ENCODE measurements around the gene TSPYL1.

Gene TSPYL1

GRCh38 chr6:116265041-116265829, 14.5 kb downstream of the TSPYL1 start:
- no peak overlapping the region for H2BK120ac ChIP-seq (ENCODE audit: insufficient read depth, low read length, poor library complexity)
- no peak overlapping the region for H2BK5ac ChIP-seq (ENCODE audit: low read depth, low read length, poor library complexity)
- no peak overlapping the region for H3K18ac ChIP-seq (ENCODE audit: low read length)
- no peaks in the 10 kb centered on the region for H3K4me1 ChIP-seq (ENCODE audit: control insufficient read depth in 1 of 2, insufficient read depth in 2 of 2, low read length in 2 of 2)
- no peaks in the 10 kb centered on the region for H3K27me3 ChIP-seq (ENCODE audit: insufficient read depth, low read length)
- H3K9ac ChIP-seq (ENCODE audit: low read length), result no peak overlapping the region
- H3K36me3 ChIP-seq (ENCODE audit: control insufficient read depth in 1 of 2, insufficient read depth in 2 of 2, low read length in 2 of 2), result no peaks in the 10 kb centered on the region
- H3K4me3 ChIP-seq (ENCODE audit: low read depth, low read length), result no peak overlapping the region
- H4K8ac ChIP-seq (ENCODE audit: low read depth, low read length), result no peak overlapping the region
- WGBS (ENCODE audit: extremely low coverage, insufficient coverage, insufficient read length), result no CpG with 5 or more reads among the region's 4 CpGs
- H3K27ac ChIP-seq (ENCODE audit: low read depth, low read length), result no peak overlapping the region
- H3K79me2 ChIP-seq (ENCODE audit: control insufficient read depth, insufficient read depth, low read length, poor library complexity), result no peaks in the 10 kb centered on the region
- no peak overlapping the region for H3K4me2 ChIP-seq (ENCODE audit: low read length)
- DNase-seq, result no peak
- no peak overlapping the region for H2BK12ac ChIP-seq (ENCODE audit: low read length)
- no peak overlapping the region for H2AK5ac ChIP-seq (ENCODE audit: low read length)
- no peaks in the 10 kb centered on the region for H3K9me3 ChIP-seq (ENCODE audit: insufficient read depth, low read depth, low read length)
- H3K23ac ChIP-seq (ENCODE audit: low read length), result no peak overlapping the region
- H2AFZ ChIP-seq (ENCODE audit: insufficient read depth, low read length, poor library complexity), result no peak overlapping the region
- H4K12ac ChIP-seq (ENCODE audit: low read depth, low read length), result no peak overlapping the region
- H4K91ac ChIP-seq (ENCODE audit: low read depth, low read length), result no peak overlapping the region
- no peaks in the 10 kb centered on the region for H3K79me1 ChIP-seq (ENCODE audit: low read length)
- no peak overlapping the region for H3K14ac ChIP-seq (ENCODE audit: low read length)
- H3K4ac ChIP-seq (ENCODE audit: low read depth, low read length), result no peak overlapping the region

- Histone ChIP-seq H3K9me3 (ENCODE audit: insufficient read depth, low read depth, low read length) (peaks cover 4% of the 10 kb centered on the region), H3K79me2 (ENCODE audit: control insufficient read depth, insufficient read depth, low read length, poor library complexity) (no peaks in the 10 kb centered on the region), H3K36me3 (ENCODE audit: control insufficient read depth in 1 of 2, insufficient read depth in 2 of 2, low read length in 2 of 2) (peaks cover 0 to 4% of the 10 kb centered on the region in 2 experiments), H2AFZ (ENCODE audit: insufficient read depth, low read length, poor library complexity) (no peak overlapping the region), H2BK12ac (ENCODE audit: low read length) (no peak overlapping the region), H3K23ac (ENCODE audit: low read length) (no peak overlapping the region), H3K4me1 (ENCODE audit: control insufficient read depth in 1 of 2, insufficient read depth in 2 of 2, low read length in 2 of 2) (no peaks in the 10 kb centered on the region), H3K4me2 (ENCODE audit: low read length) (no peak overlapping the region), H3K79me1 (ENCODE audit: low read length) (no peaks in the 10 kb centered on the region), H3K18ac (ENCODE audit: low read length) (no peak overlapping the region), H3K9ac (ENCODE audit: low read length) (no peak overlapping the region), H4K91ac (ENCODE audit: low read depth, low read length) (no peak overlapping the region), H3K27ac (ENCODE audit: low read depth, low read length) (no peak overlapping the region), H2BK120ac (ENCODE audit: insufficient read depth, low read length, poor library complexity) (no peak overlapping the region), H4K12ac (ENCODE audit: low read depth, low read length) (no peak overlapping the region), H2BK5ac (ENCODE audit: low read depth, low read length, poor library complexity) (no peak overlapping the region), H4K8ac (ENCODE audit: low read depth, low read length) (no peak overlapping the region), H3K27me3 (ENCODE audit: insufficient read depth, low read length) (no peaks in the 10 kb centered on the region), H3K4me3 (ENCODE audit: low read depth, low read length) (no peak overlapping the region), H3K4ac (ENCODE audit: low read depth, low read length) (no peak overlapping the region), H3K14ac (ENCODE audit: low read length) (no peak overlapping the region), H2AK5ac (ENCODE audit: low read length) (no peak overlapping the region)
- DNase-seq, result no peak
- WGBS (ENCODE audit: extremely low coverage, insufficient coverage, insufficient read length), result no CpG with 5 or more reads among the region's 1 CpG
Measured at GRCh38 chr6:116263353-116263752, 16.4 kb downstream of the TSPYL1 start.

- H4K12ac ChIP-seq (ENCODE audit: low read depth, low read length), result no peak overlapping the region
- no CpG with 5 or more reads among the region's 18 CpGs for WGBS (ENCODE audit: extremely low coverage, insufficient coverage, insufficient read length)
- no peaks in the 10 kb centered on the region for H3K27me3 ChIP-seq (ENCODE audit: insufficient read depth, low read length)
- no peak for DNase-seq
- peaks cover 5% of the 10 kb centered on the region for H3K9me3 ChIP-seq (ENCODE audit: insufficient read depth, low read depth, low read length)
- no peak overlapping the region for H2BK12ac ChIP-seq (ENCODE audit: low read length)
- no peak overlapping the region for H3K23ac ChIP-seq (ENCODE audit: low read length)
- peaks cover 0 to 4% of the 10 kb centered on the region in 2 experiments for H3K36me3 ChIP-seq (ENCODE audit: control insufficient read depth in 1 of 2, insufficient read depth in 2 of 2, low read length in 2 of 2)
- H3K9ac ChIP-seq (ENCODE audit: low read length), result no peak overlapping the region
- no peak overlapping the region for H3K4me3 ChIP-seq (ENCODE audit: low read depth, low read length)
- H2AK5ac ChIP-seq (ENCODE audit: low read length), result no peak overlapping the region
- no peak overlapping the region for H3K4ac ChIP-seq (ENCODE audit: low read depth, low read length)
- no peak overlapping the region for H2BK120ac ChIP-seq (ENCODE audit: insufficient read depth, low read length, poor library complexity)
- no peak overlapping the region for H2BK5ac ChIP-seq (ENCODE audit: low read depth, low read length, poor library complexity)
- H3K4me1 ChIP-seq (ENCODE audit: control insufficient read depth in 1 of 2, insufficient read depth in 2 of 2, low read length in 2 of 2), result no peaks in the 10 kb centered on the region
- H3K27ac ChIP-seq (ENCODE audit: low read depth, low read length), result no peak overlapping the region
- H4K8ac ChIP-seq (ENCODE audit: low read depth, low read length), result no peak overlapping the region
- peaks cover 2% of the 10 kb centered on the region for H3K79me2 ChIP-seq (ENCODE audit: control insufficient read depth, insufficient read depth, low read length, poor library complexity)
- no peak overlapping the region for H4K91ac ChIP-seq (ENCODE audit: low read depth, low read length)
- peaks cover 3% of the 10 kb centered on the region for H3K79me1 ChIP-seq (ENCODE audit: low read length)
- H3K4me2 ChIP-seq (ENCODE audit: low read length), result no peak overlapping the region
- H3K14ac ChIP-seq (ENCODE audit: low read length), result no peak overlapping the region
- H2AFZ ChIP-seq (ENCODE audit: insufficient read depth, low read length, poor library complexity), result no peak overlapping the region
- H3K18ac ChIP-seq (ENCODE audit: low read length), result no peak overlapping the region
Measured at GRCh38 chr6:116258520-116258919, 21.2 kb downstream of the TSPYL1 start.

GRCh38 chr6:116256694-116257093, 23.0 kb downstream of the TSPYL1 start:
- Histone ChIP-seq H3K23ac (ENCODE audit: low read length) (no peak overlapping the region), H3K4me2 (ENCODE audit: low read length) (no peak overlapping the region), H3K18ac (ENCODE audit: low read length) (no peak overlapping the region), H4K8ac (ENCODE audit: low read depth, low read length) (no peak overlapping the region), H3K9me3 (ENCODE audit: insufficient read depth, low read depth, low read length) (peaks cover 5% of the 10 kb centered on the region), H2BK12ac (ENCODE audit: low read length) (no peak overlapping the region), H3K14ac (ENCODE audit: low read length) (no peak overlapping the region), H2BK120ac (ENCODE audit: insufficient read depth, low read length, poor library complexity) (no peak overlapping the region), H4K91ac (ENCODE audit: low read depth, low read length) (no peak overlapping the region), H3K9ac (ENCODE audit: low read length) (no peak overlapping the region), H3K27ac (ENCODE audit: low read depth, low read length) (no peak overlapping the region), H3K4me3 (ENCODE audit: low read depth, low read length) (no peak overlapping the region), H3K79me2 (ENCODE audit: control insufficient read depth, insufficient read depth, low read length, poor library complexity) (peaks cover 9% of the 10 kb centered on the region), H3K4ac (ENCODE audit: low read depth, low read length) (no peak overlapping the region), H2AFZ (ENCODE audit: insufficient read depth, low read length, poor library complexity) (no peak overlapping the region), H2BK5ac (ENCODE audit: low read depth, low read length, poor library complexity) (no peak overlapping the region), H3K27me3 (ENCODE audit: insufficient read depth, low read length) (no peaks in the 10 kb centered on the region), H3K36me3 (ENCODE audit: control insufficient read depth in 1 of 2, insufficient read depth in 2 of 2, low read length in 2 of 2) (peaks cover 0 to 4% of the 10 kb centered on the region in 2 experiments), H4K12ac (ENCODE audit: low read depth, low read length) (no peak overlapping the region), H3K79me1 (ENCODE audit: low read length) (peaks cover 9% of the 10 kb centered on the region), H2AK5ac (ENCODE audit: low read length) (no peak overlapping the region), H3K4me1 (ENCODE audit: control insufficient read depth in 1 of 2, insufficient read depth in 2 of 2, low read length in 2 of 2) (peaks cover 9 to 14% of the 10 kb centered on the region in 2 experiments)
- no peak for DNase-seq
- no CpG with 5 or more reads among the region's 1 CpG for whole genome bisulfite sequencing (ENCODE audit: extremely low coverage, insufficient coverage, insufficient read length)

Measured in trophoblast cell (in vitro differentiated cells and primary cell).